GM23338 (cell line): ENCODE measurements around the gene DNAH10. TPM values are rescaled to one million over a fixed set of nuclear protein-coding genes. Genes with fewer than 3 reads are reported as not detected.

Experiments used
- ATAC-seq: fragments of 200-7000 bp; cut with Tn5 transposase; 3 replicates; pipeline ENCODE4 v1.9.1; 2020
- DNase-seq: peaks from one replicate; pipeline ENCODE4 v3.0.0-alpha.2; 2015; ENCODE audit warnings: low spot score
- H2AFZ ChIP-seq: fragments of 200-600 bp; sonication (generic); 2 replicates; pipeline ENCODE4 v1.8.0; 2016; ENCODE audit warnings: antibody characterized with exemption, mild to moderate bottlenecking, moderate library complexity
- H3F3A ChIP-seq: fragments of 200-600 bp; sonication (generic); replicated peaks from 2 replicates; pipeline ENCODE4 v1.8.0; 2017; ENCODE audit warnings: antibody characterized with exemption, mixed run types, low read depth
- H3K27ac ChIP-seq: fragments of 200-600 bp; sonication (generic); 2 replicates; pipeline ENCODE4 v1.6.1; 2016; ENCODE audit warnings: low read depth
- H3K27me3 ChIP-seq: fragments of 200-600 bp; sonication (generic); 2 replicates; pipeline ENCODE4 v1.8.0; 2016; ENCODE audit warnings: mild to moderate bottlenecking, mixed run types, moderate library complexity; ENCODE audit not compliant: insufficient read depth
- H3K36me3 ChIP-seq: fragments of 200-600 bp; sonication (generic); 2 replicates; pipeline ENCODE4 v1.8.0; 2016; ENCODE audit warnings: mild to moderate bottlenecking; ENCODE audit not compliant: insufficient read depth
- H3K4me1 ChIP-seq: fragments of 200-600 bp; sonication (generic); 2 replicates; pipeline ENCODE4 v1.8.0; 2016; ENCODE audit warnings: mild to moderate bottlenecking, moderate library complexity; ENCODE audit not compliant: insufficient read depth
- H3K4me2 ChIP-seq: fragments of 200-600 bp; sonication (generic); 2 replicates; pipeline ENCODE4 v1.7.1; 2017; ENCODE audit warnings: mixed run types
- H3K4me3 ChIP-seq: fragments of 200-600 bp; sonication (generic); 2 replicates; pipeline ENCODE4 v1.6.1; 2016; ENCODE audit warnings: mixed run types
- H3K79me2 ChIP-seq: fragments of 200-600 bp; sonication (generic); replicated peaks from 2 replicates; pipeline ENCODE4 v1.8.0; 2017; ENCODE audit warnings: mild to moderate bottlenecking; ENCODE audit not compliant: insufficient read depth
- H3K9me2 ChIP-seq: fragments of 200-600 bp; sonication (generic); 2 replicates; pipeline ENCODE4 v1.8.0; 2017; ENCODE audit not compliant: insufficient read depth
- H4K20me1 ChIP-seq: fragments of 200-600 bp; sonication (generic); replicated peaks from 2 replicates; pipeline ENCODE4 v1.8.0; 2017; ENCODE audit warnings: mild to moderate bottlenecking; ENCODE audit not compliant: insufficient read depth
- H3K27ac Mint-ChIP-seq: 2 replicates; pipeline ENCODE4 v1.8.0; 2020; ENCODE audit warnings: inconsistent platforms, mild to moderate bottlenecking, moderate library complexity, mixed read lengths
- H3K27me3 Mint-ChIP-seq: 3 replicates; pipeline ENCODE4 v1.8.0; 2022; ENCODE audit warnings: low read depth, mild to moderate bottlenecking, moderate library complexity, mixed read lengths, inconsistent platforms; ENCODE audit not compliant: insufficient read depth, poor library complexity
- H3K36me3 Mint-ChIP-seq: 3 replicates; pipeline ENCODE4 v1.8.0; 2021; ENCODE audit warnings: low read depth, mild to moderate bottlenecking, inconsistent platforms, moderate library complexity, mixed read lengths
- H3K4me1 Mint-ChIP-seq: 3 replicates; pipeline ENCODE4 v1.8.0; 2020; ENCODE audit warnings: mild to moderate bottlenecking, inconsistent platforms, mixed read lengths
- H3K4me3 Mint-ChIP-seq: 3 replicates; pipeline ENCODE4 v1.8.0; 2021; ENCODE audit warnings: moderate library complexity, mild to moderate bottlenecking, inconsistent platforms, mixed read lengths
- H3K9me3 Mint-ChIP-seq: 3 replicates; pipeline ENCODE4 v1.8.0; 2020; ENCODE audit warnings: moderate library complexity, mild to moderate bottlenecking, inconsistent platforms, mixed read lengths
- CREB1 ChIP-seq: fragments of 250-450 bp; sonication (Bioruptor Pico); IDR thresholded peaks from 2 replicates; pipeline ENCODE4 v1.5.0; 2020; ENCODE audit warnings: low read depth, mild to moderate bottlenecking, moderate library complexity
- EZH2 ChIP-seq: fragments of 200-600 bp; sonication (generic); IDR thresholded peaks from one replicate; pipeline ENCODE4 v1.8.0; 2017; ENCODE audit warnings: antibody characterized with exemption, mild to moderate bottlenecking, low read depth; ENCODE audit not compliant: unreplicated experiment
- EZH2phosphoT487 ChIP-seq: fragments of 200-600 bp; sonication (generic); IDR thresholded peaks from one replicate; pipeline ENCODE4 v1.8.1; 2018; ENCODE audit warnings: antibody characterized with exemption; ENCODE audit not compliant: unreplicated experiment
- NANOG ChIP-seq: IDR thresholded peaks from 2 replicates; pipeline ENCODE4 v1.6.1; 2016; ENCODE audit warnings: antibody characterized with exemption, borderline replicate concordance
- POLR2AphosphoS5 ChIP-seq: IDR thresholded peaks from 2 replicates; pipeline ENCODE4 v1.6.1; 2016; ENCODE audit warnings: antibody characterized with exemption, low read depth
- STAT1 ChIP-seq: IDR thresholded peaks from one replicate; pipeline ENCODE4 v1.6.1; 2016; ENCODE audit warnings: antibody characterized with exemption; ENCODE audit not compliant: unreplicated experiment
- ZNF114 ChIP-seq: fragments of 250-450 bp; sonication (Bioruptor Pico); IDR thresholded peaks from 2 replicates; pipeline ENCODE4 v1.5.0; 2020; ENCODE audit warnings: mild to moderate bottlenecking, moderate library complexity
- ZNF331 ChIP-seq: fragments of 250-450 bp; sonication (Bioruptor Pico); IDR thresholded peaks from 2 replicates; pipeline ENCODE4 v1.5.0; 2020; ENCODE audit warnings: low read depth, mild to moderate bottlenecking, moderate library complexity
- ZNF462 ChIP-seq: fragments of 250-450 bp; sonication (Bioruptor Pico); IDR thresholded peaks from 2 replicates; pipeline ENCODE4 v1.5.0; 2020; ENCODE audit warnings: mild to moderate bottlenecking, moderate library complexity
- polyA plus RNA-seq: library from polyadenylated mRNA; unstranded; fragments of >200 nt; fragmentation: Nextera tagmentation; extraction: Ambion mirVana; gene quantifications from 2 replicates; pipeline ENCODE4 v1.2.1, GENCODE V29; 2016
- total RNA-seq: library from RNA; depleted of rRNA; stranded (reverse); fragments of >200 nt; shearing (Covaris generic); gene quantifications from 2 replicates; pipeline ENCODE4 v1.2.3, GENCODE V29; 2014
- TF ChIP-seq, protein P1 (sequence below): IDR thresholded peaks from one replicate; pipeline ENCODE4 v1.6.1; 2018; ENCODE audit warnings: antibody characterized with exemption; ENCODE audit not compliant: unreplicated experiment
- TF ChIP-seq, protein P2 (sequence below), 2 experiments: fragments of 200-600 bp in 1 of 2; sonication (generic) in 1 of 2; conservative IDR thresholded peaks; 2 replicates each; pipeline versions ENCODE4 v1.5.1 to v1.6.1; 2016 to 2017; ENCODE audit warnings: antibody characterized with exemption in 2 of 2, low read depth in 2 of 2, mild to moderate bottlenecking in 2 of 2, moderate library complexity in 1 of 2

The DNAH10 gene
- total and polyA plus RNA-seq, 2 experiments from 2014 or later = 0.03 TPM

GRCh38 chr12:123760267-123760938 lies 1.7 kb upstream of the DNAH10 start (continued):
- TF ChIP-seq, protein P1, sequence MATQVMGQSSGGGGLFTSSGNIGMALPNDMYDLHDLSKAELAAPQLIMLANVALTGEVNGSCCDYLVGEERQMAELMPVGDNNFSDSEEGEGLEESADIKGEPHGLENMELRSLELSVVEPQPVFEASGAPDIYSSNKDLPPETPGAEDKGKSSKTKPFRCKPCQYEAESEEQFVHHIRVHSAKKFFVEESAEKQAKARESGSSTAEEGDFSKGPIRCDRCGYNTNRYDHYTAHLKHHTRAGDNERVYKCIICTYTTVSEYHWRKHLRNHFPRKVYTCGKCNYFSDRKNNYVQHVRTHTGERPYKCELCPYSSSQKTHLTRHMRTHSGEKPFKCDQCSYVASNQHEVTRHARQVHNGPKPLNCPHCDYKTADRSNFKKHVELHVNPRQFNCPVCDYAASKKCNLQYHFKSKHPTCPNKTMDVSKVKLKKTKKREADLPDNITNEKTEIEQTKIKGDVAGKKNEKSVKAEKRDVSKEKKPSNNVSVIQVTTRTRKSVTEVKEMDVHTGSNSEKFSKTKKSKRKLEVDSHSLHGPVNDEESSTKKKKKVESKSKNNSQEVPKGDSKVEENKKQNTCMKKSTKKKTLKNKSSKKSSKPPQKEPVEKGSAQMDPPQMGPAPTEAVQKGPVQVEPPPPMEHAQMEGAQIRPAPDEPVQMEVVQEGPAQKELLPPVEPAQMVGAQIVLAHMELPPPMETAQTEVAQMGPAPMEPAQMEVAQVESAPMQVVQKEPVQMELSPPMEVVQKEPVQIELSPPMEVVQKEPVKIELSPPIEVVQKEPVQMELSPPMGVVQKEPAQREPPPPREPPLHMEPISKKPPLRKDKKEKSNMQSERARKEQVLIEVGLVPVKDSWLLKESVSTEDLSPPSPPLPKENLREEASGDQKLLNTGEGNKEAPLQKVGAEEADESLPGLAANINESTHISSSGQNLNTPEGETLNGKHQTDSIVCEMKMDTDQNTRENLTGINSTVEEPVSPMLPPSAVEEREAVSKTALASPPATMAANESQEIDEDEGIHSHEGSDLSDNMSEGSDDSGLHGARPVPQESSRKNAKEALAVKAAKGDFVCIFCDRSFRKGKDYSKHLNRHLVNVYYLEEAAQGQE = no peak
- no peak for TF ChIP-seq ZNF114 (CRISPR knock-in tag)
- no peak for TF ChIP-seq POLR2AphosphoS5
- TF ChIP-seq ZNF331 (CRISPR knock-in tag) = no peak
- TF ChIP-seq, protein P2, sequence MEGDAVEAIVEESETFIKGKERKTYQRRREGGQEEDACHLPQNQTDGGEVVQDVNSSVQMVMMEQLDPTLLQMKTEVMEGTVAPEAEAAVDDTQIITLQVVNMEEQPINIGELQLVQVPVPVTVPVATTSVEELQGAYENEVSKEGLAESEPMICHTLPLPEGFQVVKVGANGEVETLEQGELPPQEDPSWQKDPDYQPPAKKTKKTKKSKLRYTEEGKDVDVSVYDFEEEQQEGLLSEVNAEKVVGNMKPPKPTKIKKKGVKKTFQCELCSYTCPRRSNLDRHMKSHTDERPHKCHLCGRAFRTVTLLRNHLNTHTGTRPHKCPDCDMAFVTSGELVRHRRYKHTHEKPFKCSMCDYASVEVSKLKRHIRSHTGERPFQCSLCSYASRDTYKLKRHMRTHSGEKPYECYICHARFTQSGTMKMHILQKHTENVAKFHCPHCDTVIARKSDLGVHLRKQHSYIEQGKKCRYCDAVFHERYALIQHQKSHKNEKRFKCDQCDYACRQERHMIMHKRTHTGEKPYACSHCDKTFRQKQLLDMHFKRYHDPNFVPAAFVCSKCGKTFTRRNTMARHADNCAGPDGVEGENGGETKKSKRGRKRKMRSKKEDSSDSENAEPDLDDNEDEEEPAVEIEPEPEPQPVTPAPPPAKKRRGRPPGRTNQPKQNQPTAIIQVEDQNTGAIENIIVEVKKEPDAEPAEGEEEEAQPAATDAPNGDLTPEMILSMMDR (conservative IDR thresholded peaks at IDR 0.05; ENCODE audit: low read depth in 2 of 2) = no peak

DNA sequence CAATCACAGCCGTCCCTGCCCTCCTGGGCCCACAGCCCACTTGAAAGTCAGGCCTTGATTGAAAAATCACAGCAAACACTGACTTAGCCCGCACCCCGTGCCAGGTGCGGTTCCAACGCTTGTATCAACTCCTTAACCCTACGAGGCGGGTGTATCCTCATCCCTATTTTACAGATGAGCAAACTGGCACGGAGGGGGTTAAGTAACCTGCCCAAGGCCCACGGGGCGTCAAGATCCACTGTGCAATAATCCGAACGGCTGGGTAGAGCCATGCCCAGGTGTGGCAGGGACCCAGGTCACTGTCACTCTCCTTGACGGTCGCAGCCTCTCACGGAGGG lies 583 bp downstream of the DNAH10 start:
- Mint-ChIP-seq H3K4me3 (peak overlapping the region; percentile 82), H3K36me3 (peaks cover 15% of the 10 kb centered on the region), H3K27me3 (peaks cover 7% of the 10 kb centered on the region), H3K4me1 (peaks cover 6% of the 10 kb centered on the region; the same call in 2 of the 3 replicates), H3K27ac (no peak overlapping the region), H3K9me3 (no peaks in the 10 kb centered on the region)
- no peak overlapping the region for H3K27ac ChIP-seq
- no peaks in the 10 kb centered on the region for H3K9me2 ChIP-seq
- DNase-seq = no peak
- peak overlapping the region; percentile 97 for H2AFZ ChIP-seq
- peak overlapping the region; percentile 70 for H3K4me3 ChIP-seq
- H3K27me3 ChIP-seq = peaks cover 3% of the 10 kb centered on the region; the same call in 1 of the 2 replicates
- 0 out of 2 replicates have a peak, but pooled peaks cover 16% of the 10 kb centered on the region for H3K36me3 ChIP-seq
- no peaks in the 10 kb centered on the region for H3K79me2 ChIP-seq
- peak; percentile 11 for ATAC-seq
- H3K4me1 ChIP-seq = 0 out of 2 replicates have a peak, but pooled peaks cover 4% of the 10 kb centered on the region
- peaks cover 5% of the 10 kb centered on the region; the same call in 1 of the 2 replicates for H3F3A ChIP-seq
- H3K4me2 ChIP-seq = peak overlapping the region; percentile 76
- peaks cover 3% of the 10 kb centered on the region; the same call in 1 of the 2 replicates for H4K20me1 ChIP-seq
- TF ChIP-seq EZH2phosphoT487 (no peak), NANOG (no peak), STAT1 (no peak), EZH2 (no peak), CREB1 (CRISPR knock-in tag) (no peak), ZNF462 (CRISPR knock-in tag) (no peak)
- TF ChIP-seq, protein P2 (conservative IDR thresholded peaks at IDR 0.05; ENCODE audit: low read depth in 2 of 2) = no peak
